Measurements from ENCODE around the gene UFD1.
A peak's percentile ranks its signal among the peaks of the same experiment; 100 is the strongest.

Gene UFD1

DNA sequence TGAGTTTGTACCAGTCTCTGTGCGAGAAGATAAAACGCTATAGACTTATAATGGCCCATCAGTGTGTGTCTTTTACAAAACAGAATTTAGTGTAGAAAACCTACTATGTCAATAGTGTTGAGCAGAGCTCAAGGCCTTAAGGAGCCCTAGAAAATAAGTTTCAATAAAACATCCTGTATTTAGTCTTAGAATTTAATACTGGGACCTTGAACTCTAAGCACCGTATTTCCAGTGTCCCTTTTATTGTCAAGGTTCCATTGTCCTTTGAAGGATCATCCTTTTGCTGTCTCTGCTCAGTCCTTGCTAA is 17.3 kb upstream of the UFD1 start:
- no peak for DNase-seq (ENCODE audit: low read depth in 3 of 3)

GRCh38 chr22:19495562-19496323 is 16.8 kb upstream of the UFD1 start:
- DNase-seq (ENCODE audit: low read depth in 3 of 3), result no peak

- DNase-seq (ENCODE audit: low read depth in 3 of 3), result no peak
Observed at GRCh38 chr22:19494676-19495173, 15.7 kb upstream of the UFD1 start.

- DNase-seq (ENCODE audit: low read depth in 3 of 3), result no peak
Observed at GRCh38 chr22:19494001-19494560, 15.1 kb upstream of the UFD1 start.

DNA sequence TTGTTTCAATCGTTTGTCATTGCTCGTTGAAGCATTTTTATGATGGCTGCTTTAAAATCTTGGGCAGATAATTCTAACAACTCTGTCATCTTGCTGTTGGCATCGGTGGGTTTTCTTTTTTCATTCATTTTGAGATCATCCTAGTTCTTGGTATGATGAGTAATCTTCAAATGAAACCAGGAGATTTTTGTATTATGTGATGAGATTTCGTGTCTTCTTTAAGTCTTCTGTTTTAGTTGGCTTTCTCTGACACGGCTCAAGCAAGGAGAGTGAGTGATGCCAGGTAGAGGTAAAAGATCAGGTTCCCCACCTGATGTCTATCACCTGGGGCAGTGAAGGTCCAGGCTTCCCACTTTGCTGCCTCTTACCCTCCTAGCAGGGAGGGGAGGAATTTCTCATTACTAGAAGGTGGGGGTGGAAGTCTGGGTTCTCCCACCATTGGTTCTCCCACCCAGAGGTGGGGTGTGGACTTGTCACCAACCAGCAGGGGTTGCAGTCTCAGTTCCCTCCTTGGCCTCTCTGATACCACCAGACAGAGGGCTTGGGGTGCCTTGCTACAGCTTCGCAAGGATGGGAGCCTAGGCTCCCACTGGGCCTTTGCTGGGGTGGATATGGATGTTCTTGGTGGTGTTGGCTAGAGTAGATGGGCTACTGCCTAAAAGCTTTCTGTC is 13.6 kb upstream of the UFD1 start:
- no peak for DNase-seq (ENCODE audit: low read depth in 3 of 3)

- no peak for DNase-seq (ENCODE audit: low read depth in 3 of 3)
Observed at GRCh38 chr22:19490628-19491230, 11.7 kb upstream of the UFD1 start.

DNA sequence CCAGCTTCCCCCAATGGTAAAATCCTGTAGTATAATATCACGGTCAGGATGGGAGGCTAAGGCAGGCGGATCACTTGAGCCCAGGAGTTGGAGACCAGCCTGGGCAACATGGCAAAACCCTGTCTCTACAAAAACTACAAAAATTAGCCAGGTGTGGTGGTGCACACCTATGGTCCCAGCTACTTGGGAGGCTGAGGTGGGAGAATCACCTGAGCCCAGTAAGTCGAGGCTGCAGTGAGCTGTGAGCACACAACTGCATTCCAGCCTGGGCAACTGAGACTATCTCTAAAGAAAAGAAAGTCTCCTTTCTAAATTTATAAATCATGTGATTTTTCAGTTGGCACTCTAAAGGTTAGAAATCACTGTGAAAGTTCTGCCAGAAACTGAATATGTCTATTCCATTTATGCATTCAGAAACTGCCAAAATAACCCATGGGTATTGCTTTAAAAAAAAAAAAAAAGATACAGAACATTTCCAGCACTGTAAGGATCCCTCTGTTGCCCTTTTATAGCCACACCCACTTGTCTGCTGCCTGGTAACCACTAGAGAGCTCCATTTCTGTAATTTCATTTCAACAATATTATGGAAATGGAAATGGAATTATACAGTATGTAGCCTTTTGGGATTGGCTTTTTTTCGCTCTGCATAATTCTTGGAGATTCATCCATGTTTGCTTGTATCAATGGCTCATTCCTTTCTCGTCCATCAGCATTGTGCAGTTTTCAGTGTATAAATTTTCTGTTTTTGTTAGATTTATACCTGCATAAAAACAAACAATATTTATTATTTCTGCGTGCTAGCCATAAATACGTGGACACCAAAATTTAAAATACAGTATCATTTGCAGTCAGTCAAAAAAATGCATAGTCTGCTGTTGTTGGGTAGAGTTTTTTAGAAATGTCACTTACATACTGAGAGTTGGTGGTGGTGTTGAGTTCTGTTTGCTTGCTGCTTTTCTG is 10.2 kb upstream of the UFD1 start:
- DNase-seq (ENCODE audit: low read depth in 3 of 3), result no peak

DNA sequence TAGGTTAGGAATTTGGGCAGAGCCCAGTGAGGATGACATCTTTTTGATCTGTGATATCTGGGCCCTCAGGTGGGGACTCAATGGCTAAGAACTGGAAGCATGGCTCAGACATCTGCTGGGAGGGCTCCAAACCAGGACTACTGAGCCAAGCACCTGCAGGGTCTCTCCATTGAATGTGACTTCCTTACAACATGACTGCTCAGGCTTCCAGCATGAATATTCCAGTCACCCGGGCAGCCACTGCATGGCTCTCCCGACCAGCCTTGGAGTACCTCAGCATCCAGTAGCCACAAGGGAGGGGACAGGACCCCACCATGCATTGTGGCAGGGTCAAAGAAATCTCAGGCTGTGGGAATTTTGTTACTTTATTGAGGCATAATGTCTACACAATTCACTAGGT is 9.3 kb upstream of the UFD1 start:
- no peak for DNase-seq (ENCODE audit: low read depth in 3 of 3)

- no peak for DNase-seq (ENCODE audit: low read depth in 3 of 3)
Observed at GRCh38 chr22:19483481-19484244, 4.7 kb upstream of the UFD1 start.

DNA sequence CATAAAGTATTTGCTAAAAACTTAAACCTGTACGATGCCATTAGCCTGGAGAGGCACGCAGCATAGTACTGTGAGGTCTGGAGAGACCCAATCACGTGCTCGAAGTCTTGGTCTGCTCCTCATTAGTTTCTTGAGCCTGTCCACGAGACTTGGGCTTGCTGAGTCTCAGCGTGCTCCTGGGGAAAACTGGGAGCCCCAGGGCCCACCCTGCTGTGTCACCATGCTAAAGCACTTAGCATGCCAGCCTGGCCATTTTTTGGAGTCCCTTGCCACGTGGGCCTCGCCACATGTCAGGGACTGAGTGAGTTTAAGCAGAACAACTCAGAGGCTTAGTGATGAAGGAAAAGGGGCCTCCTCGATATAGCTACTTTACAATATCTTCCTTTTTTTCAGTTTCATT is 3.3 kb upstream of the UFD1 start:
- no peak for DNase-seq (ENCODE audit: low read depth in 3 of 3)

GRCh38 chr22:19480789-19481188 is 1.8 kb upstream of the UFD1 start:
- DNase-seq (ENCODE audit: low read depth in 3 of 3), result no peak

GRCh38 chr22:19480173-19480568 is 1.2 kb upstream of the UFD1 start:
- DNase-seq (ENCODE audit: low read depth in 3 of 3), result peak in 1 of 3 donors; percentile 7

DNA sequence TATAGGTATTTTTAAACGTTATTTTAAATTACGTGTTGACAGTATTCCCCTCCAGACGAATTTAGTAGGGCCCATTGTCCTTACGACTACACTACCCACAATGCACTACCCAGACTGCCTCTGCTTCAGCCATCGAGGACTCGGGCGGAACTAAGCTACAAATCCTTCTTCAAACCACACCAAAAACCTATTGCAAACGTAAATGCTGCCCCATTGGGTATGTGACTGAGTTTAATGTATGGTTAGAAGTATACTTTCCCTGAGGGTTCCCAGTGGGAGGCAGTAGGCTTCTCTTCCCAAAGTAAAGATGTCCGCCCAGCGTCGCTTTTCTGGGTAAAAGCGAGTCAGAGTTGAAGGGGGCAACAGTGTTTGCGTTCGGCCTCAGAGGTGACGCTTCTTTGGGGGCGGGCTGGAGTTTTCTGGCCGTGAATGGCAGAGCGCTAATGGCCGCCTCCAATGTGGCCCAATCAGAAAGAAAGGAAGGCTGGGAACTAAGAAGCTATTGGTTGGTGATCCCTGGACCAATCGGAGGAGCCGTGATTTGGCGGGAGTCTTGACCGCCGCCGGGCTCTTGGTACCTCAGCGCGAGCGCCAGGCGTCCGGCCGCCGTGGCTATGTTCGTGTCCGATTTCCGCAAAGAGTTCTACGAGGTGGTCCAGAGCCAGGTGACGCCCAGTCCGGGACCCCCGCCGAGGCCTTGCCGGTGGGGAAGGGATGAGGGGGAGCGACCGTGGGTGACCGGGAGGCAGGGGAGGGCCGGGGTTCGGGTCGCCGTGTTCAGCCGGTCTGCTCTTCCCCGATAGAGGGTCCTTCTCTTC is 571 bp upstream of the UFD1 start, which contains the start of gene CDC45:
Gene CDC45, plus strand, starts transcription at position 566 of the 818 bp plus-strand sequence. Its CDS starts 49 bp downstream, at position 615.
- DNase-seq (ENCODE audit: low read depth in 3 of 3), result peak; percentile 86 to 92 (median 88)

GRCh38 chr22:19478045-19478900 is 720 bp downstream of the UFD1 start:
- DNase-seq (ENCODE audit: low read depth in 3 of 3), result no peak

DNA sequence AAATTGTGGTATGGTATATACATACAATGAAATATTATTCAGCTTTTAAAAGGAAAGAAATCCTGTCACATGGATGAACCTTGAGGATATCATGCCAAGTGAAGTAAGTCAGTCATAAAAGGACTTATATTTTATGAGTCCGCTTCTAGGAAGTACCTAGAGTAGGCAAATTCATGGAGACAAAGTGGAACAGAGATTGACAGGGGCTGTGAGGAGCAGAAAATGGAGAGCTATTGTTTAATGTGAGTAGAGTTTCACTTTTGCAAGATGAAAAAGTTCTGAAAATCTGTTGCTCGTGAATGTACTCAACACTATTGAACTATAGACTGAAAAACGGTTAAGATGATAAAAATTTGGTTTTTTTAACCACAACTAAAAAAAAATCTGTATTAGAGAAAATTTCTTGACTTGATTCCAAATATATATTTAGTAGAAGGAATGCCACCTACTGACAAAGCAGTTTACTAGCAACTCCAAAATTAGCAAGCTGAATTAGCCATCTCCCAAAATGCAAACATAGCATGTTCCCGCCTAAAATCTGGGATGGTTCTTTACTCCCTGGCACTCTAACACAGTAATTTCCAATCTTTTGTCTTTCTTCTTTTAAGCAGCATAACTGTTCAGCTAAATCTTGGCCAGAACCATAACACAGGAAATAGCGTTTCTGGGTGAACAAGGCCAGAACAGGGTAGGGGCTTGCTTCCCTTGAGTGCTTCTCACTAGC is 1.5 kb downstream of the UFD1 start:
- DNase-seq (ENCODE audit: low read depth in 3 of 3), result no peak

DNA sequence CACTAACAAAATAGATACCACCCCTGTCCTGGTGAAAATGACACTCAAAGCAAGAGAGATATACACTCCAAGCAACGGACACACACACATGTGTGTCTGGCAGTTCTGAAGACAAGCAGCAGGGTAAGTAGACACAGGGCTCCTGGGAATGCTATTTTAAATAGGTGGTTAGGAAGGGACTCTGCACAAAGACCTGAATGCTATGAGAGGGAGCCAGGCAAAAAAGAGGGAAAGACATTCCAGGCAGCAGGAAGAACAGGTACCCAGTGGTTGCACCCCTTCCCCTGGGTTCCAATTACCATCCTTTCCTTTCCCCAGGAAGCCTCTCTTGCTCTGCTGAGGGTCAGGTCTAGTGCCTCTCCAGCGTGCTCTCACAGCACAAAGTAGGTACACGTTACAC is 3.0 kb downstream of the UFD1 start:
- no peak for DNase-seq (ENCODE audit: low read depth in 3 of 3)

DNA sequence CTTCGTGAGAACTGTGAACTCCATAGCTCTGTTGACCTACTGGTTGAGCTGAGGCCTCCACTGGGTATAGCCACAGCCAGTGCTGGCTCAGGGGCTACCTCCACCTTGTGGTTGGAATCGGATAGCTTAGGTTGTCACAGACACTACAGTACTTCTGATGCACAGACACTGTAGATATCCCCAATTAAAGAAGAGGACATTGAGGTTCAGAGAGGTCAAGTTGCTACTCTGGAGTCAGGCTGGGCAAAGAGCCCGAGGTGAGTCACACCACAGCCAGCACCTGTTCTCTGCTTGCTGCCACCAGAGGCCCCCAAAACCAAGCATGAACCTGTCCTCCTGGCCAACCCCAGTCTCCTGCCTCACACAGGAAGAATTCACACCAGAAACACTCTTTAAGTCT is 5.4 kb downstream of the UFD1 start:
- DNase-seq (ENCODE audit: low read depth in 3 of 3), result no peak

DNA sequence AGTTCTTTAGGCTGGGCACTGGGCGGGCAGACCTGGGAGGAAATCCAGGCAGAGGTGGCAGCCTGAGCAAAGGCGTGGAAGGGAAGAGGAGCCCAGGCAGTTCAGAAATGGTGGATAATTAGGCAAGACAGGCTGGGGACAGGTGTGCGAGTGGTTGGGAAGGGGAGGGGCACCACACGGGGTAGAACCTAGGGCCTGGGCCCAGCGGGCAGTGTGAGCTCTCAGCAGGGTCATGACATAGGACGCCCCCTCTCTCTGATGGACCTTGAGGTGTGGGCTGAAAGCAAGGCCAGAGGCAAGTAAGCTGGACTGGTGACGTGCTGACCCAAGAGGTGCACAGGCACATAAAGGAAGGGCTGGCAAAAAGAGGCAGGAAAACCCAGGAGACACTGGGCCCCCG is 6.8 kb downstream of the UFD1 start:
- no peak for DNase-seq (ENCODE audit: low read depth in 3 of 3)
